Ishikawa (cell line): ENCODE data around the gene HTRA3.

Experiments used
- CEBPB ChIP-seq: IDR thresholded peaks from 2 replicates; pipeline ENCODE4 v1.6.1; 2012
- CREB1 ChIP-seq: IDR thresholded peaks from 2 replicates; pipeline ENCODE4 v1.6.1; 2012; ENCODE audit warnings: low read depth
- EP300 ChIP-seq: IDR thresholded peaks from 2 replicates; pipeline ENCODE4 v1.6.1; 2012; ENCODE audit warnings: borderline replicate concordance
- MAX ChIP-seq: IDR thresholded peaks from 2 replicates; pipeline ENCODE4 v1.6.1; 2012
- RAD21 ChIP-seq: IDR thresholded peaks from 2 replicates; pipeline ENCODE4 v1.6.1; 2012; ENCODE audit warnings: low read depth
- TAF1 ChIP-seq: IDR thresholded peaks from 2 replicates; pipeline ENCODE4 v1.6.1; 2012; ENCODE audit warnings: low read depth, mild to moderate bottlenecking
- TCF12 ChIP-seq: IDR thresholded peaks from 2 replicates; pipeline ENCODE4 v1.6.1; 2012; ENCODE audit warnings: low read depth
- TEAD4 ChIP-seq: IDR thresholded peaks from 2 replicates; pipeline ENCODE4 v1.6.1; 2012
- YY1 ChIP-seq: IDR thresholded peaks from 2 replicates; pipeline ENCODE4 v1.6.1; 2012; ENCODE audit warnings: low read depth
- ZBTB7A ChIP-seq: IDR thresholded peaks from 2 replicates; pipeline ENCODE4 v1.6.1; 2012; ENCODE audit warnings: low read depth
- TF ChIP-seq, protein P1 (sequence below): IDR thresholded peaks from 2 replicates; pipeline ENCODE4 v1.6.1; 2012; ENCODE audit warnings: low read depth, mild to moderate bottlenecking

GRCh38 chr4:8284391-8284790 lies 14.8 kb downstream of the HTRA3 start:
- no peak for TF ChIP-seq MAX
- TF ChIP-seq RAD21: no peak
- no peak for TF ChIP-seq ZBTB7A
- TF ChIP-seq YY1: no peak
- TF ChIP-seq EP300: no peak
- TF ChIP-seq CEBPB: no peak
- TF ChIP-seq, protein P1, sequence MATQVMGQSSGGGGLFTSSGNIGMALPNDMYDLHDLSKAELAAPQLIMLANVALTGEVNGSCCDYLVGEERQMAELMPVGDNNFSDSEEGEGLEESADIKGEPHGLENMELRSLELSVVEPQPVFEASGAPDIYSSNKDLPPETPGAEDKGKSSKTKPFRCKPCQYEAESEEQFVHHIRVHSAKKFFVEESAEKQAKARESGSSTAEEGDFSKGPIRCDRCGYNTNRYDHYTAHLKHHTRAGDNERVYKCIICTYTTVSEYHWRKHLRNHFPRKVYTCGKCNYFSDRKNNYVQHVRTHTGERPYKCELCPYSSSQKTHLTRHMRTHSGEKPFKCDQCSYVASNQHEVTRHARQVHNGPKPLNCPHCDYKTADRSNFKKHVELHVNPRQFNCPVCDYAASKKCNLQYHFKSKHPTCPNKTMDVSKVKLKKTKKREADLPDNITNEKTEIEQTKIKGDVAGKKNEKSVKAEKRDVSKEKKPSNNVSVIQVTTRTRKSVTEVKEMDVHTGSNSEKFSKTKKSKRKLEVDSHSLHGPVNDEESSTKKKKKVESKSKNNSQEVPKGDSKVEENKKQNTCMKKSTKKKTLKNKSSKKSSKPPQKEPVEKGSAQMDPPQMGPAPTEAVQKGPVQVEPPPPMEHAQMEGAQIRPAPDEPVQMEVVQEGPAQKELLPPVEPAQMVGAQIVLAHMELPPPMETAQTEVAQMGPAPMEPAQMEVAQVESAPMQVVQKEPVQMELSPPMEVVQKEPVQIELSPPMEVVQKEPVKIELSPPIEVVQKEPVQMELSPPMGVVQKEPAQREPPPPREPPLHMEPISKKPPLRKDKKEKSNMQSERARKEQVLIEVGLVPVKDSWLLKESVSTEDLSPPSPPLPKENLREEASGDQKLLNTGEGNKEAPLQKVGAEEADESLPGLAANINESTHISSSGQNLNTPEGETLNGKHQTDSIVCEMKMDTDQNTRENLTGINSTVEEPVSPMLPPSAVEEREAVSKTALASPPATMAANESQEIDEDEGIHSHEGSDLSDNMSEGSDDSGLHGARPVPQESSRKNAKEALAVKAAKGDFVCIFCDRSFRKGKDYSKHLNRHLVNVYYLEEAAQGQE: no peak
- TF ChIP-seq TCF12: no peak
- no peak for TF ChIP-seq CREB1
- no peak for TF ChIP-seq TAF1
- TF ChIP-seq TEAD4: no peak
